Keratinocyte (primary cell): Measurements from ENCODE around the gene RNPEPL1.

Experiments used
- CTCF ChIP-seq, 3 experiments: IDR thresholded peaks in 1 of 3; conservative IDR thresholded peaks in 1 of 3; optimal IDR thresholded peaks in 1 of 3; 2 replicates in 2 of 3; 3 replicates in 1 of 3; pipeline versions ENCODE3 to v1.5.1; 2011; ENCODE audit warnings: low read length in 3 of 3, mild to moderate bottlenecking in 3 of 3, moderate library complexity in 2 of 3, control low read depth in 1 of 3, inconsistent platforms in 1 of 3; ENCODE audit not compliant: insufficient read depth in 2 of 3; ENCODE audit errors: extremely low read depth in 1 of 3
- EZH2 ChIP-seq: IDR thresholded peaks from one replicate; pipeline ENCODE4 v1.6.1; 2012; ENCODE audit warnings: inconsistent platforms, mild to moderate bottlenecking, low read length, moderate library complexity

GRCh38 chr2:240571314-240571973, 3.2 kb downstream of the RNPEPL1 start:
- TF ChIP-seq CTCF (optimal IDR thresholded peaks at IDR 0.05 in 1 of 3, IDR thresholded peaks at IDR 0.05 in 1 of 3, conservative IDR thresholded peaks at IDR 0.05 in 1 of 3; ENCODE audit: extremely low read depth in 1 of 3, insufficient read depth in 2 of 3, low read length in 3 of 3) (no peak), EZH2 (no peak)
